Mesenchymal stem cell (in vitro differentiated cells and primary cell): ENCODE results near the gene NFIL3. TPM values are rescaled to one million over a fixed set of nuclear protein-coding genes. Genes with fewer than 3 reads are reported as not detected.
"Not testable (repeated sequence)": the region's sequence is repeated elsewhere in the genome, so short reads cannot be mapped to it uniquely, and the experiment has no call there.

Experiments used
- DNase-seq: peaks from one replicate; pipeline ENCODE4 v3.0.0-alpha.2; 2013
- H2AFZ ChIP-seq: one replicate; pipeline ENCODE4 v1.6.1; 2013; ENCODE audit warnings: low read depth, mild to moderate bottlenecking, control low read depth, inconsistent platforms, low read length, moderate library complexity
- H2AK5ac ChIP-seq: 2 replicates; pipeline ENCODE4 v1.6.1; 2013; ENCODE audit warnings: low read length, moderate library complexity, mild to moderate bottlenecking, inconsistent platforms; ENCODE audit not compliant: severe bottlenecking
- H2BK120ac ChIP-seq: one replicate; pipeline ENCODE4 v1.6.1; 2013; ENCODE audit warnings: low read depth, mild to moderate bottlenecking, inconsistent platforms, low read length, moderate library complexity
- H2BK12ac ChIP-seq, 2 experiments: one replicate each; pipeline ENCODE4 v1.6.1; 2013; ENCODE audit warnings: inconsistent platforms in 2 of 2, low read length in 2 of 2, mild to moderate bottlenecking in 2 of 2, moderate library complexity in 2 of 2, control low read depth in 1 of 2
- H2BK15ac ChIP-seq: one replicate; pipeline ENCODE4 v1.6.1; 2013; ENCODE audit warnings: mild to moderate bottlenecking, low read depth, inconsistent platforms; ENCODE audit not compliant: poor library complexity, severe bottlenecking
- H2BK5ac ChIP-seq: 2 replicates; pipeline ENCODE4 v1.6.1; 2013; ENCODE audit warnings: low read depth, mild to moderate bottlenecking, low read length, control low read depth, inconsistent platforms; ENCODE audit not compliant: poor library complexity, severe bottlenecking
- H3K14ac ChIP-seq, 2 experiments: one replicate each; pipeline ENCODE4 v1.6.1; 2013; ENCODE audit warnings: inconsistent platforms in 2 of 2, low read length in 2 of 2, control low read depth in 1 of 2, mild to moderate bottlenecking in 1 of 2, moderate library complexity in 1 of 2
- H3K18ac ChIP-seq, 2 experiments: one replicate each; pipeline ENCODE4 v1.6.1; 2013; ENCODE audit warnings: inconsistent platforms in 2 of 2, low read length in 2 of 2, control low read depth in 1 of 2, low read depth in 1 of 2, mild to moderate bottlenecking in 1 of 2
- H3K23ac ChIP-seq, 2 experiments: one replicate each; pipeline ENCODE4 v1.6.1; 2013; ENCODE audit warnings: inconsistent platforms in 2 of 2, low read length in 2 of 2, mild to moderate bottlenecking in 2 of 2, moderate library complexity in 2 of 2, control low read depth in 1 of 2
- H3K27ac ChIP-seq: 2 replicates; pipeline ENCODE4 v1.5.1; 2013; ENCODE audit warnings: mild to moderate bottlenecking, moderate library complexity, low read length, control low read depth, inconsistent platforms; ENCODE audit not compliant: poor library complexity, severe bottlenecking
- H3K27me3 ChIP-seq, 2 experiments: 2 replicates each; pipeline versions ENCODE4 v1.6.1 to v1.7.0; 2013; ENCODE audit warnings: low read length in 2 of 2, mild to moderate bottlenecking in 2 of 2, moderate library complexity in 2 of 2, control low read depth in 1 of 2, inconsistent platforms in 1 of 2; ENCODE audit not compliant: control insufficient read depth in 1 of 2, insufficient read depth in 1 of 2
- H3K36me3 ChIP-seq, 2 experiments: 2 replicates each; pipeline versions ENCODE4 v1.6.1 to v1.7.0; 2013; ENCODE audit warnings: low read length in 2 of 2, control low read depth in 1 of 2, inconsistent platforms in 1 of 2, low read depth in 1 of 2, mild to moderate bottlenecking in 1 of 2; ENCODE audit not compliant: insufficient read depth in 2 of 2, control insufficient read depth in 1 of 2
- H3K4ac ChIP-seq, 2 experiments: one replicate each; pipeline ENCODE4 v1.6.1; 2013; ENCODE audit warnings: inconsistent platforms in 2 of 2, low read length in 2 of 2, mild to moderate bottlenecking in 2 of 2, moderate library complexity in 2 of 2, control low read depth in 1 of 2, low read depth in 1 of 2
- H3K4me1 ChIP-seq: 2 replicates; pipeline ENCODE4 v1.6.1; 2013; ENCODE audit warnings: low read depth, low read length, control low read depth; ENCODE audit not compliant: control insufficient read depth, insufficient read depth
- H3K4me2 ChIP-seq: 2 replicates; pipeline ENCODE4 v1.6.1; 2013; ENCODE audit warnings: low read length, mild to moderate bottlenecking, inconsistent platforms; ENCODE audit not compliant: poor library complexity, severe bottlenecking
- H3K4me3 ChIP-seq, 2 experiments: 2 replicates each; pipeline versions ENCODE4 v1.5.1 to v1.7.0; 2013; ENCODE audit warnings: low read length in 2 of 2, mild to moderate bottlenecking in 2 of 2, control low read depth in 1 of 2, low read depth in 1 of 2; ENCODE audit not compliant: insufficient read depth in 1 of 2
- H3K79me1 ChIP-seq: replicated peaks from 2 replicates; pipeline ENCODE4 v1.6.1; 2013; ENCODE audit warnings: mild to moderate bottlenecking, control low read depth, low read length, inconsistent platforms; ENCODE audit not compliant: poor library complexity, severe bottlenecking
- H3K9ac ChIP-seq: 2 replicates; pipeline ENCODE4 v1.7.0; 2013; ENCODE audit warnings: mild to moderate bottlenecking, low read length, moderate library complexity
- H3K9me3 ChIP-seq: 2 replicates; pipeline ENCODE4 v1.7.0; 2013; ENCODE audit warnings: mild to moderate bottlenecking, low read length; ENCODE audit not compliant: control insufficient read depth
- H4K8ac ChIP-seq: one replicate; pipeline ENCODE4 v1.6.1; 2013; ENCODE audit warnings: inconsistent platforms, mild to moderate bottlenecking, low read length, moderate library complexity
- H4K91ac ChIP-seq: one replicate; pipeline ENCODE4 v1.6.1; 2013; ENCODE audit warnings: mild to moderate bottlenecking, low read length, inconsistent platforms
- WGBS: methylation state at CpG from one replicate; pipeline ENCODE4 v1.1.7; 2013; ENCODE audit warnings: mixed read lengths; 5-methylcytosine and 5-hydroxymethylcytosine counted together
- polyA plus RNA-seq, 2 experiments: library from polyadenylated mRNA; stranded (reverse); fragments of 200-250 nt; gene quantifications; one replicate each; pipeline ENCODE4 v1.2.3, GENCODE V29; 2013

Gene NFIL3, protein sequence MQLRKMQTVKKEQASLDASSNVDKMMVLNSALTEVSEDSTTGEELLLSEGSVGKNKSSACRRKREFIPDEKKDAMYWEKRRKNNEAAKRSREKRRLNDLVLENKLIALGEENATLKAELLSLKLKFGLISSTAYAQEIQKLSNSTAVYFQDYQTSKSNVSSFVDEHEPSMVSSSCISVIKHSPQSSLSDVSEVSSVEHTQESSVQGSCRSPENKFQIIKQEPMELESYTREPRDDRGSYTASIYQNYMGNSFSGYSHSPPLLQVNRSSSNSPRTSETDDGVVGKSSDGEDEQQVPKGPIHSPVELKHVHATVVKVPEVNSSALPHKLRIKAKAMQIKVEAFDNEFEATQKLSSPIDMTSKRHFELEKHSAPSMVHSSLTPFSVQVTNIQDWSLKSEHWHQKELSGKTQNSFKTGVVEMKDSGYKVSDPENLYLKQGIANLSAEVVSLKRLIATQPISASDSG
- polyA plus RNA-seq (2013, experiment 1 of 2): 19.1 TPM
- polyA plus RNA-seq (2013, experiment 2 of 2): 19.4 TPM

DNA sequence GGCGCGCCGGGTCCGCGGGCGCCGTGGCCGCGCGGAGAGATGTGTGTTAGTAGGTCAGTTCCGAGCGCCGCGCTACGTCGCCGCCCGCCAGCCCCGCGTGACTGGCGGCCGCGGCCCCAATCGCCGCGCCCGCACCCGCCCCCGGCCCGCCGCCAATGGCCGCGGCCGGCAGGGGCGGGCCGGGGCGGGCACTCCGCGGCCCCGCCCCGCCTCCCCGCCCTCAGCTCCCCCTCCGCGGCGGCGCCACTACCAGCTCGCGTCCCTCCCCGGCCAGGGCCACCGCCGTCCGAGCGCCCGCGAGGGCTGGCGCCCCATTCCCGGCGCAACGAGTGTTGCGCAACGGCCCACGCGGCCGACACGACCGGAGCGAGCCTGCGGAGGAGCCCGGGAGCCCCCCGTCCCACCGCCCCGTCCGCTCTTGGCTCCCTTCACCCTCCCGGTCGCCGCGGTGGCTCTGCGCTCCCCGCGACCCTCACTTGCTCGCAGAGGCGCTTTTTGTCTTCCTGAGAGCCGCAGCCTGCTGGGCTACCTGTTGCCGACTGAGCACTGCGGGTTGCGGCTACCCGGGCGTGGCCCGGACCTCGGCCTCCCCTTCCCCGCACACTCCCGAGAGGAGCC, at the start of gene NFIL3:
TSS of gene NFIL3 (minus strand) at position 48 of the 618 bp plus-strand sequence. CDS start 13,098 bp downstream, outside the sequence.
- Histone ChIP-seq H2AFZ (peak within 1 kb of the TSS; percentile 70), H3K79me1 (peaks cover 1% of the 10 kb centered on the region), H2BK120ac (peak within 1 kb of the TSS; percentile 69), H2AK5ac (no peak within 1 kb of the TSS), H4K8ac (peak within 1 kb of the TSS; percentile 97), H2BK15ac (peak within 1 kb of the TSS; percentile 81), H3K4me3 (peak within 1 kb of the TSS; percentile 83 to 87), H2BK5ac (peak within 1 kb of the TSS; percentile 58), H3K27ac (peak within 1 kb of the TSS; percentile 70), H3K9ac (peak within 1 kb of the TSS; percentile 100), H4K91ac (peak within 1 kb of the TSS; percentile 91), H3K23ac (peak within 1 kb of the TSS; percentile 4 to 54), H2BK12ac (peak within 1 kb of the TSS; percentile 69 to 93), H3K4me2 (peak within 1 kb of the TSS; percentile 99), H3K4me1 (peaks cover 14% of the 10 kb centered on the region), H3K36me3 (no peaks in the 10 kb centered on the region), H3K27me3 (no peaks in the 10 kb centered on the region), H3K18ac (peak within 1 kb of the TSS; percentile 95 to 99), H3K9me3 (no peaks in the 10 kb centered on the region), H3K14ac (peak within 1 kb of the TSS in 1 of 2 experiments; percentile 91), H3K4ac (peak within 1 kb of the TSS; percentile 89 to 93)
- peak; percentile 80 for DNase-seq
- 0% methylated on average over 44 of the region's 92 CpGs for WGBS

DNA sequence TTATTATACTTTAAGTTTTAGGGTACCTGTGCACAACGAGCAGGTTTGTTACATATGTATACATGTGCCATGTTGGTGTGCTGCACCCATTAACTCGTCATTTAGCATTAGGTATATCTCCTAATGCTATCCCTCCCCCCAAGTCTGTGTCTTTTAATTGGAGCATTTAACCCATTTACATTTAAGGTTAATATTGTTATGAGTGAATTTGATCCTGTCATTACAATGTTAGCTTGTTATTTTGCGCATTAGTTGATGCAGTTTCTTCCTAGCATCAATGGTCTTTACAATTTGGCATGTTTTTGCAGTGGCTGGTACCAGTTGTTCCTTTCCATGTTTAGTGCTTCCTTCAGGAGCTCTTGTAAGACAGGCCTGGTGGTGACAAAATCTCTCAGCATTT, 47.9 kb upstream of the NFIL3 start:
- H2AFZ ChIP-seq, H3K4ac ChIP-seq, H4K91ac ChIP-seq, H3K4me3 ChIP-seq, H3K9me3 ChIP-seq, H3K14ac ChIP-seq, H3K23ac ChIP-seq, H3K36me3 ChIP-seq, H2BK12ac ChIP-seq, H3K27me3 ChIP-seq, H3K18ac ChIP-seq, H2BK5ac ChIP-seq, H3K9ac ChIP-seq, H3K4me2 ChIP-seq, H2AK5ac ChIP-seq, H3K27ac ChIP-seq, H2BK120ac ChIP-seq, H3K4me1 ChIP-seq, H4K8ac ChIP-seq, H3K79me1 ChIP-seq, H2BK15ac ChIP-seq, DNase-seq: not testable (repeated sequence)
- WGBS: 92% methylated on average over 1 of the region's 3 CpGs

DNA sequence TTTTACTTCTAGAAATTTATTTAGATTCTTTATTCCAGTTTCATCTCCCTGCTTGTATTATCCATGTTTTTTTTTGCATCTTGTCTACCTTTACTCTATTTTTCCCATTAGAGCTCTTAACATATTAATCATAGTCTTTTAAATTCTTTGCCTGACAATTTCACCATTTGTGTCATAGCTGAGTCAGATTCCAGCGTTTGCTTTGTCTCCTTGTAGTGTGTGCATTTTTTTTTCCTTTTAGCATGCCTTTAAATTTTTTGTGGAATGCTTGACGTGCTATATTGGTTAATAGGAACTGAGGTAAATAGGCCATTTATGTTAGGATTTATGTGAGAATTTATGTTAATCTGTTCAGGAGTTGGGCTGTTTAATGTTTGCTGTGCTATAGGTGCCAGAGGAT, 41.8 kb upstream of the NFIL3 start:
- Histone ChIP-seq H2BK5ac (no peak overlapping the region), H4K91ac (no peak overlapping the region), H3K9ac (peak overlapping the region; percentile 3), H3K36me3 (no peaks in the 10 kb centered on the region), H3K14ac (no peak overlapping the region), H3K23ac (no peak overlapping the region), H3K4me1 (no peaks in the 10 kb centered on the region), H2BK120ac (no peak overlapping the region), H3K4ac (no peak overlapping the region), H2AFZ (no peak overlapping the region), H3K4me2 (no peak overlapping the region), H3K27me3 (no peaks in the 10 kb centered on the region), H2AK5ac (no peak overlapping the region), H3K27ac (no peak overlapping the region), H3K4me3 (no peak overlapping the region), H3K18ac (no peak overlapping the region), H3K9me3 (peaks cover 3% of the 10 kb centered on the region), H2BK12ac (no peak overlapping the region), H2BK15ac (no peak overlapping the region), H3K79me1 (no peaks in the 10 kb centered on the region), H4K8ac (no peak overlapping the region)
- 49% methylated on average over 2 of the region's 2 CpGs for WGBS
- DNase-seq: peak; percentile 10

DNA sequence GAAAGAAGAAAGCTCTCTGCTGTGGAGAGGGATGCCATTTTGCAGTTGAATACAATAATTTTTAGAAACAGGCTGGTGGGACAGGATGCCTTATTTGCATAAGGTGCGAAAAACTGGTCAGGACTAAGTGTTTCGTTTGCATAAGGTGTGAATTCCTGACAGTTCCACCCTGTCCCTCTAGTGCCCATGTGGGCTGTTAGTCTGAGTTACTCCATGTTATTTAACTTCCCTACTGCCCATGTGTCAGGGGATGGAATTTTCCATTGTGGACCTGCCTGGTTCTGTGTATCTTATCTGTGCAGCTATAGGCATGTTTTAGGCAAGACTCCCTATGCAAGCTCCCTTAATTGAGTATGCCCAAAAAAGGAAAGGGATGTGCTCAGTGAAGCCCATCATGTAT, 35.3 kb upstream of the NFIL3 start:
- Histone ChIP-seq H2BK120ac (no peak overlapping the region), H3K14ac (no peak overlapping the region), H3K9me3 (no peaks in the 10 kb centered on the region), H4K91ac (no peak overlapping the region), H3K4me2 (no peak overlapping the region), H3K18ac (no peak overlapping the region), H3K79me1 (no peaks in the 10 kb centered on the region), H3K4me3 (no peak overlapping the region), H4K8ac (no peak overlapping the region), H3K9ac (no peak overlapping the region), H3K23ac (no peak overlapping the region), H3K36me3 (no peaks in the 10 kb centered on the region), H3K27ac (no peak overlapping the region), H2BK15ac (no peak overlapping the region), H2BK5ac (no peak overlapping the region), H2AFZ (no peak overlapping the region), H3K4ac (no peak overlapping the region), H3K27me3 (no peaks in the 10 kb centered on the region), H2BK12ac (no peak overlapping the region), H2AK5ac (no peak overlapping the region), H3K4me1 (no peaks in the 10 kb centered on the region)
- DNase-seq: no peak
- 69% methylated on average over 2 of the region's 2 CpGs for WGBS
